ENCODE data around the gene ADISSP.

Gene ADISSP

GRCh38 chr20:3719046-3719445, 48.5 kb downstream of the ADISSP start:
- CTCF ChIA-PET: interaction anchor here (0.9 to 27.2 kb wide), 8 partner anchors 9 to 139 kb away, joined by 3 to 1151 read pairs (median 4); partner anchors contain the start of gene ADAM33
- POLR2A ChIA-PET: no interaction called here

GRCh38 chr20:3716195-3716834, 51.2 kb downstream of the ADISSP start:
- no peak for DNase-seq (ENCODE audit: low read depth, low spot score)
- CTCF ChIA-PET: interaction anchor here (0.6 to 27.2 kb wide), 17 partner anchors 11 to 369 kb away, joined by 3 to 1151 read pairs (median 5); partner anchors contain the start of genes ADAM33, ADISSP, AP5S1 and SPEF1
- peak; percentile 86 for TF ChIP-seq CTCF (IDR thresholded peaks at IDR 0.05; ENCODE audit: insufficient read depth, low read length, missing control alignments)
- POLR2A ChIA-PET: no interaction called here
- H3K4me3 ChIP-seq (ENCODE audit: low read depth, low read length): no peak overlapping the region

More at GRCh38 chr20:3719046-3719445, 48.5 kb downstream of the ADISSP start:
- TF ChIP-seq CTCF (IDR thresholded peaks at IDR 0.05; ENCODE audit: insufficient read depth, low read length, missing control alignments): no peak
- DNase-seq (ENCODE audit: low read depth, low spot score): no peak
- H3K4me3 ChIP-seq (ENCODE audit: low read depth, low read length): no peak overlapping the region

GRCh38 chr20:3714092-3714491, 53.5 kb downstream of the ADISSP start:
- CTCF ChIA-PET: interaction anchor here (27.2 kb wide), 1 partner anchor 27 kb away, joined by 1151 read pairs; the partner anchor contains the start of gene ADAM33
- no peak for TF ChIP-seq CTCF (IDR thresholded peaks at IDR 0.05; ENCODE audit: insufficient read depth, low read length, missing control alignments)
- POLR2A ChIA-PET: interaction anchor here (0.7 kb wide), 1 partner anchor 37 kb away, joined by 3 read pairs; no protein-coding TSS in a partner anchor
- no peak for DNase-seq (ENCODE audit: low read depth, low spot score)
- no peak overlapping the region for H3K4me3 ChIP-seq (ENCODE audit: low read depth, low read length)

- no peak for TF ChIP-seq CTCF (IDR thresholded peaks at IDR 0.05; ENCODE audit: insufficient read depth, low read length, missing control alignments)
- DNase-seq (ENCODE audit: low read depth, low spot score): no peak
- POLR2A ChIA-PET: no interaction called here
- CTCF ChIA-PET: interaction anchor here (27.2 kb wide), 1 partner anchor 26 kb away, joined by 1151 read pairs; the partner anchor contains the start of gene ADAM33
- H3K4me3 ChIP-seq (ENCODE audit: low read depth, low read length): no peak within 1 kb of the TSS
Observed at GRCh38 chr20:3712279-3712873, 55.2 kb downstream of the ADISSP start, which contains the start of gene SIGLEC1. SIGLEC1 (minus strand) TSS chr20:3712600; CDS start chr20:3707128, 5,472 bp downstream.

GRCh38 chr20:3711484-3711941, 56.0 kb downstream of the ADISSP start:
- peak; percentile 2 for TF ChIP-seq CTCF (IDR thresholded peaks at IDR 0.05; ENCODE audit: insufficient read depth, low read length, missing control alignments)
- CTCF ChIA-PET: interaction anchor here (0.6 to 27.2 kb wide), 38 partner anchors 8 to 361 kb away, joined by 3 to 1151 read pairs (median 6); partner anchors contain the start of genes ADAM33, ADISSP, AP5S1 and CENPB
- H3K4me3 ChIP-seq (ENCODE audit: low read depth, low read length): no peak overlapping the region
- POLR2A ChIA-PET: interaction anchor here (0.8 kb wide), 1 partner anchor 34 kb away, joined by 5 read pairs; no protein-coding TSS in a partner anchor
- DNase-seq (ENCODE audit: low read depth, low spot score): no peak

Data from AG04449 (cell line).